GM18526 (cell line): ENCODE results near the gene IDUA.
A peak's percentile ranks its signal among the peaks of the same experiment; 100 is the strongest.

ENCODE experiments used
- POLR2A ChIP-seq: IDR thresholded peaks from 3 replicates; pipeline ENCODE4 v1.6.1; 2011; ENCODE audit not compliant: insufficient read length; ENCODE audit errors: extremely low read depth

The IDUA gene

DNA sequence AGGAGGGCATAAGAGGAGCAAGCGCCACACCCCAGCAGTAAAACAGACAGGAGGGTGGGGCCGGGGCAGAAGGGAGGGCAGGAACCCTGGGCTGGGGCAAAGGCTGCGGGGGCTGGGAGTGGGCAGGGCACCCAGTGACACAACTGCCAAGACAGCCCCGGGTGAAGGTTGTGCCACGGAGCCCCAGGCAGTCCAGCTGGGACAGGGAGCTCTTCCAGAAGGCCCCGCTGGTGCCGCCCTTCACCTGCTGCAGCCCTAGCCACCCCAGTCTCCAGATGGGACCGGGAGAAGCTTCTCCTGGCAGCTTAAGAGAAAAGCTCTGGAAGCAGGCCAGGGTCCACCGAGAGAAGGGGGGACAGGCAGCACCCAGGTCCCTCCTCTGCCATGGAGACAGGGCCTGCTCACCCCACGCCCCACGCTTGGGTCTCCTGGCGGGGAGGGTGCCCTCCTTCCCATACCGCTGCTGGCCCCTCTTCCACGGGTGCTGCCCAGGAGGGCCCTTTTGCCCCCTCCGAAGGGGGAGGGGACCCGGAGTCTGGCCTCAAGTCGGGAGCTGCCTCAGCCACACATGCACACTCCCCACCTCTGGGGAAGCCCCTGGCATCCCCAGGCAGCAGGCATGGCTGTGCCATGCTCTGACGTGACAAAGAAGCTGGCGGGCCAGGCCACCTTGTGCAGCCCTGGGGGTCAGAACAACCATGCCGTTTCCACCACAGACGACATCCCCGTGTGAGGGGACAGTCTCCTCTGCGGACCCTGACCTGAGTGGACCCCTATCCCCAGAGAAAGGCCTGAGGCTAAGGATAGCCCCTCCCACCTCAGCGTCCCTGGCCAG lies 15.0 kb upstream of the IDUA start:
- TF ChIP-seq POLR2A = no peak

DNA sequence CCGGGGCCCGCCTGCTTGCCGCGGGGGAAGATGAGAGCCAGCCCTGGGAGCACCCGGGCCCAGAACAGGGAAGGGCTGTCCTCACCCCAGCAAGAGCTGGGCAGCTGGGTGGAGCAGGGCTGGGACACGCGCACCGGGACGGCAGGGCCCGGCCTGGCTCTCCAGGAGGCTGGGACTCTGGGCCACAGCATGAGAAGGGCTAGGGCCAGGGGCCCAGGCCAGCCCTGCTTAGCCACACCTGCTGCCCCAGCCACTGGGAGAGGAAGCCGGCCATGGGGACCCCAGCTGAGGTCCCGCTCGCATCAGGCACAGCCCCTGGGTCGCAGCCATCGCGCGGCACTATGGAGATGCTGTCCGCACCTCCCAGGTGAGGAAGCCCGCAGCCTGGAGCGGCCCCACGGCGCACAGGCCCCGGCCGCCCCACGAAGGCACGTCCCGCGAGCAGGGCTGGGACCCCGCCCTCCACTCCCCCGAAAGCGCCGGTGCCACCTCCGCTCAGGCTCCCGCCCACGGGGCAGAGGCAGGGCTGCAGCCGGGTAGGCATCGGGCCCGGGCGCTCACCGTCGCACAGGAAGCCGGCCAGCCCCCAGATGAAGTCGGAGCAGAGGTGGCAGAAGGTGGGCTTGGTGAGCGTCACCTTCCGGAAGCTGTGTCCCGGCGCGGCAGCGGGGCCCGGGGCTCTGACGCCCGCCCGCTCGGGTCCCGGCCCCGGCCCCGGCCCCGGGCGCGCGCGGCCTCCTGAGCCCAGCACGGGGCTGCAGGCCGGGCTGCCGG lies 14.0 kb upstream of the IDUA start:
- TF ChIP-seq POLR2A = no peak

DNA sequence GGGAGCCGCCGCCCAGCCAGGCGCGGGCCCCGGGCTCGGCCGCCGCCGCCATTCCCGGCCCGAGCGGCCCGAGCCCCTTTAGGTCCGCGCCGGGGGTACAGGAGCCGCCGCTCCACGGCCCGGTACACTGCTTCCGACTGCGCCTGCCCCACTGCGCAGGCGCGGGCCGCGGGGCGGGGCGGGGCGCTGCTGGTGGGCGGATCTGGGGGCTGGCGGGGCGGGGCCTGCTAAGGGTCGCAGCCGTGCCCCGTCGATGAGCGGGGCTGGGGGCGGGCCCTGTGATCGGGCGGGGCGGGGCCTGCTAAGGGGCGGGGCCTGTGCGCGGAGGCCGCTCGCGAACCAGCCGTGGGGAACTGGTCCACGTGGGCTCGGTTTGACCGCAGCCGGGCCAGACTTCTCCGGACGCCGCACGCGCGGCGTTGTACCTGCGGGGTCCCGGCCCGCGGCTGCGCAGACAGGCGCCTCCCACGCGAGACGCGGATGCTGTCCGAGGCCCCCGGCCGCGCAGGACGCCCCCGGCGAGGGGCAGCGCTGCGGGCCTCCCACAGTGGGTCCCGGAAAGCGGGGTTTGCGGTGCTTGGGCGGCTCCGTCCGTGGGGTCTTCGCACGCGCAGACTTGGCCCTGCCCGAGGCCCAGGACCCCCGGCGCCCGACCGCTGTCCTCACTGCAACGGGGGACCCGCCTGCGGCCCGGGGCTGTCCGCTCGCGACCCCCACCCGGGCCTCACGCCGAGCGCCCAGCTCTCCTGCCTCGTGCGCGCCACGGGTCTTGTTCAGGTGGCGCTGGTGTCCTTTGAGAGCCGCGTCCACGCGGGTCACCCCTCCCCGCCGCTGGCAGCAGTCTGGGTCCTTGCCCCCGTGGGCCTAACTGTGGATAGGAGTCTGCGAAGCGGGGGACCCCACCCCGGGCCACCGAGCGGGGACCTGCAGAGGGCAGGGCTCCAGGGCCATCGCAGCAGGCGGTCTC lies 13.1 kb upstream of the IDUA start, which contains the start of gene DGKQ:
DGKQ (minus strand) TSS at position 139 of the 967 bp plus-strand sequence; CDS start at position 52, 87 bp downstream.
- peak; percentile 43 for TF ChIP-seq POLR2A

DNA sequence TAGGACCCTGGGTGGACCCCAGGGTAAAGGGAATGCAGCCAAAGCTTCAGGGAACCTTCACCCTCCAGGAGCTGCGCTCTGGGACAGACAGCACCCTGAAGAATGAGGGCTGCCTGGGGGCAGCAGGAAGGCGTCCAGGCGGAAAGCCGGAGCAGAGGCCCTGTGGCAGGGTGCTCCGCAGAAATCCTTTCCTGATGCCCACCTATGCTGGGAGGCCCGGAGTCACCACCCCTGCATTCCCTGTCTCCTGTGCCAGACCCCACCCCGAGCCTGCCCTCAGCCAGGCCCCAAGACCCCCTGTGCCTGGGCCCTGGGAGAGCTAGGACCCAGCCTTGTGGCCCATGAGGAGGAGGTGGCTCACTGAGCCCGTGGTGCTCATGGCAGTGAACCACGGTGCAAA lies 12.2 kb upstream of the IDUA start:
- no peak for TF ChIP-seq POLR2A

DNA sequence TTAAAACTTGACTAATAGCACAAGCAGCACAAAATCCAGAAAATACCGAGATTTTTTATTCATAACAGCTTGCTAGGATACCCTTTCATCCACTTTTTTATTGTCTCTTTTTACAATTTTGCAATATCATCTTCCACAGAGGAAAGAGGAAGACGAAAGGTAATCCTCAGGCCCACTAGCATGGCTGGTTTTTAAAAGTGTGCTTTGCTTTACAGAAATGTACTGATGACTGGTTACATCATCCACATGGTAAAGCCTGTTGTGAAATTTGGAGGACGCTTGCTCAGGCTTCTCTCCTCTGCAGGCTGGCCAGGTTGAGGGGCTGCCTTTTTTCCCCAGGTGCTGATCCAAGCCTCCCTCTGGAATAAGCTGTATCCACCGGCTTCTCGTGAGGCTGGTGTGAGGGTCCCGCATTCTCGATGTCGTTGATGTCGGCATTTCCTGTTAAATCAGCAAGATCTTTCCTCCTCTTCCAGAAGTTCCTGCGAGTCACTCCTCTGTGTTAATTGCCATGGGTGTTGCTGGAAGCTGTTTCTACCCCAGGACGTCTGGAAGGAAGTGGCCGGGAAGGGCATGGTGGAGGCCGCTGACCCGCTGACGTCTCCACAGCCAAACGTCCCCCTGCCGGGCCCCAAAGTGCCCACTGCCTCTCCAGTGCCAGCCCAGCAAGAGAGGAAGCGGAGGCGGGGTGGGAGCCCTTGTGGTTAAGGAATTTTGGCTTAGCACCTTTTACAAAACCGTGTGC lies 7.7 kb upstream of the IDUA start:
- TF ChIP-seq POLR2A = no peak

DNA sequence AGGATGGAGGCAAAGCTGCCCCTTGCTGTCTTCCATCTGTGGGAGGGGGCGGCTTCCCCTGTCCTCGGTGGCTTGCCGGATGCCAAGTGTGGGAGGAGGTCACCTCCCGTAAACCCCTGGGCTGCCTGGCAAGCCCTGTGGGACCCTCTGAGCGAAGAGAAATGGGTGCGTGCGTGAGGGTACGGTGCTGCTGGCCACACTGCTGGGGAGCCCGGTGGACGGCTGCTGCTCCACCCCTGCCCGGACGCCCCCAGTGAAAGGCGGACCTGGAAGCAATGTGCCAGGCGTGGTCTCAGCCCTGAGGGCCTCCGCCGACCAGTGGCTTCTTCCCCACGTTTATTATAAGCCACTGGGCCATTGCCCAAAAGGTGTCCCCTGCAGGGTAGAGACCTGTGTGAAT lies 4.6 kb upstream of the IDUA start:
- TF ChIP-seq POLR2A = no peak

DNA sequence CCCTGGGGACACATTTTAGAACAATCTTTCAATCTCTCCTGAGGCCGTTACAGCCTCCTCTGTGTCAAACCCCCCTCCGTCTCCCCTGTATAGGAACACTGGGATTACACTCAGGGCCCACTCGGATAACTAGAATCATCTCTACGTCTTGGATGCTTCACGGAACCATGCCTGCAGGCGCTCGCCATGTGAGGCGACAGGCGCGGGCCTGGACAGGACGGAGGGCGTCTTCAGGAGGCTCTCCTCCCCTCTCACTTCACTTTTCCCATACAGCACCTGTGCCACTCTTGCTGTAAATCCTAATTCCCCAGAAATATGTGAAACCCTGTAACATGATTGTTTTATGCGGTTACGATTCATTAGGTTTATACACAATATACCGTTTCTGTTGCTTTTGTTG lies 4.0 kb upstream of the IDUA start:
- no peak for TF ChIP-seq POLR2A

DNA sequence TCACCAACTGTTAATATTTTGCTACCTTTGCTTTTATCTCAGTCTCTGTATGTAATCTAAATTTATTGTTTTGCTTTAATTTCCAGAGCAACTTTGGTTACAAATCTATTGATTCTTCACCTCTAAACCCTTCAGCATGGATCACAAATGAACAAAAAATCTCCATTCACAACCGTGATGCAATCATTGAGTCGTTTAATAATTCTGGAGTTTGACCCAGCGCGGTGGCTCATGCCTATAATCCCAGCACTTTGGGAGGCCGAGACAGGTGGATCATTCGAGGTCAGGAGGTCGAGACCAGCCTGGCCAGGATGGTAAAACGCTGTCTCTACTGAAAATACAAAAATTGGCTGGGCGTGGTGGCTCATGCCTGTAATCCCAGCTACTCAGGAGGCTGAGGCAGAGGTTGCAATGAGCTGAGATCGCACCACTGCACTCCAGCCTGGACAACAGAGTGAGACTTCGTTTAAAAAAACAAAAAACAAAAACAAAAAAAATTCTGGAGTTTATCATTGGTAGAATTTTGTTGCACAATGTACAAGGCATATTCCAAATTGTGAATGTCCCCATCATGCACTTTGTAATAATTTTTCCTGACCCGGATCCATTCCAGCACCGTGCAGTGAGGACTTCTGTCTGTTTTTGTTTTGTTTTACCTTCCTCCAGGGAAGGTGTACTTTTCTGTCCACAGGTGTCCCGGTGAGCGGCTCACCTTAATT lies 2.3 kb upstream of the IDUA start:
- TF ChIP-seq POLR2A = no peak

DNA sequence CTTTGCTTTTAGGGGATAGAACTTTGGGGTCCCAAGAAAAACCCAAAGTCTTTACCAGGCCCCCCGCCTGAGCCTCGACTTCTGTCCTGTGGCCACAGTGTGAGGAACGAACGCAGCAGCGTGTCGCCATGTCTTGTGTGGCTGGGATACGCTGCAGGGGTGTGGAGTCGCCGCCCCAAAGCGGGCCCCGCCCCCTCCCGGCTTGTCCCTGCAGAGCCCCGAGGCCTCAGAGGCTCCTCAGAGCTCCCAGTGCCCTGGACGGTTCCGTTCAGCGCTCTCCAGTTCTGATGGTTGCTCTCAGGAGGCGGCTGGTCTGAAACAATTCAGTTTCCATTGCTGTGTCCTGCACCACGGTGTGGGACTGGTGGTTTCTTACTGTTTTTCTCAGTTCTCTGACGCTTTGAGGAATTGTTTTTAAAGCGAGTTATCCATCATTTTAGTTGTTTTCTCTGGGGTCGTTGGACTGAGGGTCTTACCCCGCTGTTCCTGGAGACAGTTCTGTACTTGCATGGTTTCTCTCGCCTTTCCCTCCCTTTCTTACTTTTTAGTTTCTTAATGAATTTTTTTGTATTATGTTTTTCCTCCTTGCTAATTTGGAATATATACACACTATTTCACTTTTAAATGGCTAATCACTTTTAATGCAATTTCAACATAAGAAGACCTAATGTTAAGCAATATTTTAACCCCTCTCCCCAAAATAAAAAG lies 1.6 kb upstream of the IDUA start:
- no peak for TF ChIP-seq POLR2A

DNA sequence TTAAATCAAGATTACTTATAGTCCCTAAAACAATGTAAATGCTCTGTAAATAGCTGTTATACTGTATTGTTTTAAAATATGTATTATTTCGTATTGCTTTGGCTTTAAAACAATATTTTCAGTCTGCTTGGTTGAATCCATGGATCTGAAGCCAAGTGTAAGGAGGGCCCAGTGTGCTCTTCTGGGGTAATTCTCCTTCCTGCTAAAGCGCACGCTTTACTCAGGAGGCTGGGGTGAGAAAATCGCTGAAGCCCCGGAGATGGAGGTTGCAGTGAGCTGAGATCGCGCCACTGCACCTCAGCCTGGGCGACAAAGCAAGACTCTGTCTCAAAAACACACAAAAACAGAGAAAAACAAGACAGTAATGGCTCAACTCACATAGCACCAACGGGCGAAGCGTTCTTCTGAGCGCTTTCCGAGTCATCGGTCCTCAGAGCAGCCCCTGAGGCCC lies 391 bp upstream of the IDUA start:
- TF ChIP-seq POLR2A = no peak

DNA sequence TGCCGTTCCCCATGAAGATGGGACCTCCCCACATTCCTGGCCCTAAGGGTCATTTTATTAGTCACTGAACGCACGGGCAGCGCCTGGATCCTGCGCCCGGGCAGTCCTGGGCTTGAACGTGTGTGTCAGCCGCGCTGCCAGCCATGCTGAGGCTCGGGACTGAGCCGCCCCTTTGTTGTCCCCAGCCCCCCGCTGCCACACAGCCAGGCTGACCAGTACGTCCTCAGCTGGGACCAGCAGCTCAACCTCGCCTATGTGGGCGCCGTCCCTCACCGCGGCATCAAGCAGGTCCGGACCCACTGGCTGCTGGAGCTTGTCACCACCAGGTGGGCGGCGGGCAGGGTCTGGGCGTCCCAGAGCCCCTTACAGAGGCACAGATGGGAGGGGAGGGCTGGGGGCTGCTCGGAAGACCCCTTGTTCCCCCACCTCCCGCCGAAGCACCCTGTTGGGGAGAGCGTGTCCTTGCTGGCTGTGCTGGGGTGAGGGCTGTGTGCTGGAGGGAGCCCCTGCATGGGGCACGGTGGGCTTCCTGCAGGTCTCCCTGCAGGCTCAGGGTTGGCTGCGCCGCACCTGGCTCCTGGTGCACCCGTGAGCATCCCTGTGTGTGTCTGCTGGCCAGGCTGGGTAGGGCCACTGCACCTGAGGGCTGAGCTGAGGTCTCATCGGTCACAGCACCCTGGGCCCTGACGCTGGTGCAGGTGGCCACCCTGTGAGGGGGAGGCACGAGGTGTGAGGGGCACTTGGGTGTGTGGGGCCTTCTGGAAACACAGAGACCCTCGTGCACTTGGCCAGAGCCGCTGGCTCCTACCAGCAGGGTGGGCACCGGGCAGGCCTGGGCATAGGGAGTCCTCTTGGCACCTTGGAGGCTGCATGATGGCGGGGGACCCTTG lies 1.0 kb downstream of the IDUA start:
- no peak for TF ChIP-seq POLR2A
